Endothelial cell (in vitro differentiated cells): Measurements from ENCODE around the gene CSNK1A1L. TPM values are rescaled to one million over a fixed set of nuclear protein-coding genes. Genes with fewer than 3 reads are reported as not detected.

Experiments used
- DNase-seq: peaks from one replicate; pipeline ENCODE4 v3.0.0; 2021; ENCODE audit warnings: low spot score
- H3K27ac Mint-ChIP-seq: one replicate; pipeline ENCODE4 v1.8.0; 2021; ENCODE audit warnings: mixed read lengths, inconsistent platforms; ENCODE audit not compliant: unreplicated experiment
- H3K27me3 Mint-ChIP-seq: one replicate; pipeline ENCODE4 v1.8.0; 2021; ENCODE audit warnings: mild to moderate bottlenecking, moderate library complexity, mixed read lengths, inconsistent platforms; ENCODE audit not compliant: unreplicated experiment
- H3K36me3 Mint-ChIP-seq: one replicate; pipeline ENCODE4 v1.8.0; 2021; ENCODE audit warnings: mild to moderate bottlenecking, low read depth, mixed read lengths, inconsistent platforms; ENCODE audit not compliant: unreplicated experiment
- H3K4me1 Mint-ChIP-seq: one replicate; pipeline ENCODE4 v1.8.0; 2021; ENCODE audit warnings: mild to moderate bottlenecking, mixed read lengths, inconsistent platforms; ENCODE audit not compliant: unreplicated experiment
- H3K4me3 Mint-ChIP-seq: one replicate; pipeline ENCODE4 v1.8.0; 2021; ENCODE audit warnings: mild to moderate bottlenecking, mixed read lengths, inconsistent platforms; ENCODE audit not compliant: unreplicated experiment
- H3K9me3 Mint-ChIP-seq: one replicate; pipeline ENCODE4 v1.8.0; 2021; ENCODE audit warnings: mixed read lengths, inconsistent platforms; ENCODE audit not compliant: unreplicated experiment
- long read RNA-seq: library from polyadenylated mRNA; unstranded; transcript quantifications from one replicate; pipeline ENCODE4 v2.0.0, GENCODE V29; 2020; ENCODE audit not compliant: unreplicated experiment
- total RNA-seq: library from RNA; stranded (reverse); fragmentation: NEBNext Ultra II Directional; extraction: Animal tissue kit (Norgen Biotek cat#: 25700); gene quantifications from one replicate; pipeline ENCODE4 v1.2.1, GENCODE V29; 2021; ENCODE audit not compliant: unreplicated experiment
- TF ChIP-seq, protein P1 (sequence below): fragments of 200-600 bp; sonication (generic); IDR thresholded peaks from one replicate; pipeline ENCODE4 v1.5.0; 2021; ENCODE audit warnings: antibody characterized with exemption; ENCODE audit not compliant: unreplicated experiment

CSNK1A1L gene
- not detected for total RNA-seq
- long read RNA-seq, result 0 reads

DNA sequence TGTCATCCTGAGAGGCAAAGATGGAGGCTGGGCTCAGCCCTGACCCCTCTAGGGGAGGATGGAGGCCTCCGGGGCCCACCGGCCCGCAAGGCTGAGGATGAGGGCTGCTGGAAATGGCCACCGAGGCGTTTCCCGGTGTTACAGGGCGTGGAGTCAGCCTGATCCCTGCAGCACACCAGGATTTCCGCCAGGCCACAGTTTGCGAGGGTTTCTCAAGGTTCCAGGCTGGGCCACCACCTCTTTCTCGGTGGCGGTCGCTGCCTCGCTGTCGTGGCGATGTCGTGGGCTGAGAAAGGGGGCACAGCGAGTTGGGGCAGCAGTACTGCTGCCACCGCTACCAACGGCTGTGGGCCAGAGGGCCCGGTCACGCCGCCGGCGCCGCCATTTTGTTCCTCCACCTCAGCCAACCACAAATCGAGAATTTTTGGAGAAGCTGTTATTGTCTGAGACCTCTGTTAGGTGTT is at the start of gene CSNK1A1L:
Gene CSNK1A1L, minus strand, starts transcription at position 414 of the 464 bp plus-strand sequence. Its CDS starts 408 bp downstream, at position 6.
- DNase-seq, result no peak
- H3K4me1 Mint-ChIP-seq, result no peaks in the 10 kb centered on the region
- H3K9me3 Mint-ChIP-seq, result no peaks in the 10 kb centered on the region
- no peaks in the 10 kb centered on the region for H3K36me3 Mint-ChIP-seq
- TF ChIP-seq, protein P1, sequence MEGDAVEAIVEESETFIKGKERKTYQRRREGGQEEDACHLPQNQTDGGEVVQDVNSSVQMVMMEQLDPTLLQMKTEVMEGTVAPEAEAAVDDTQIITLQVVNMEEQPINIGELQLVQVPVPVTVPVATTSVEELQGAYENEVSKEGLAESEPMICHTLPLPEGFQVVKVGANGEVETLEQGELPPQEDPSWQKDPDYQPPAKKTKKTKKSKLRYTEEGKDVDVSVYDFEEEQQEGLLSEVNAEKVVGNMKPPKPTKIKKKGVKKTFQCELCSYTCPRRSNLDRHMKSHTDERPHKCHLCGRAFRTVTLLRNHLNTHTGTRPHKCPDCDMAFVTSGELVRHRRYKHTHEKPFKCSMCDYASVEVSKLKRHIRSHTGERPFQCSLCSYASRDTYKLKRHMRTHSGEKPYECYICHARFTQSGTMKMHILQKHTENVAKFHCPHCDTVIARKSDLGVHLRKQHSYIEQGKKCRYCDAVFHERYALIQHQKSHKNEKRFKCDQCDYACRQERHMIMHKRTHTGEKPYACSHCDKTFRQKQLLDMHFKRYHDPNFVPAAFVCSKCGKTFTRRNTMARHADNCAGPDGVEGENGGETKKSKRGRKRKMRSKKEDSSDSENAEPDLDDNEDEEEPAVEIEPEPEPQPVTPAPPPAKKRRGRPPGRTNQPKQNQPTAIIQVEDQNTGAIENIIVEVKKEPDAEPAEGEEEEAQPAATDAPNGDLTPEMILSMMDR, result no peak
- H3K27ac Mint-ChIP-seq, result no peak within 1 kb of the TSS
- no peaks in the 10 kb centered on the region for H3K27me3 Mint-ChIP-seq
- no peak within 1 kb of the TSS for H3K4me3 Mint-ChIP-seq

DNA sequence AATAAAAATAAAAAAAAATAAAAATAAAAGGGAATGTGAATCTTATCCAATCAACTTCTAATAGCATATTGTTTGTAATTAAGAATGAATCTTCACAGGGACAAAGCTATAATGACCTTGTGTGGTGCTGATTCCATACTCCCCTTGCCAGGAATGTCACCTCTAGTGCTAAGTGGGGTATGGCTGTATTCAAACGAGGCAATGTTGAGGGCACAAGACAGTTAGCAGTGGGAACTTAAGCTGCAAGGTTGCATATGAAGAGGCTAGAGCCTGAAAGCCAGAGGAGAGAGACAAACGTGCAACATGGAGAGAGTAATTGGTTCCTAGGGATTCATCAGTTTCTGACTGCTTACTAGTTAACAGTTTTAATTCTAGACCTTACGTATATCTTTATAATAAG is 43.9 kb upstream of the CSNK1A1L start:
- Mint-ChIP-seq H3K27ac (no peak overlapping the region), H3K9me3 (no peaks in the 10 kb centered on the region), H3K27me3 (no peaks in the 10 kb centered on the region), H3K4me3 (no peak overlapping the region), H3K36me3 (no peaks in the 10 kb centered on the region), H3K4me1 (no peaks in the 10 kb centered on the region)
- DNase-seq, result no peak
- TF ChIP-seq, protein P1, result no peak

DNA sequence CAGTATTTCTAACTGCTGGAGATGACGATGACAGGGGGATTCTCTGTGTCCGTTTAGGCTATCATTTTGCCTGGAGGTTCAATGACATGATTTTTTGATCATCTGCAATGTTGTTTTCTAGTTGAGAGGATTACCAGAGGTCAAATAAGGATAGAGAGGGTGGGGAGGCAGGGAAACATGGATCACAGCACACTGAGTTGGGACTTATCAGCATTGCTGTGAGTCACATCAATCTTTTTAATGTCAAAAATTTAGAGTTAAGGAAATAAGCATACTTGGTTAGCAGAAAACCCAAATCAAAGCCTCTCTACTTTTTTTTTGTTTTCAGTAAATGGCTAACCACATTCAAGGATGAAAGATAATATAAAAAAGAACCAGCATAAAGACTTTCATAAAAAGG is 43.0 kb upstream of the CSNK1A1L start:
- no peak for DNase-seq
- Mint-ChIP-seq H3K27ac (no peak overlapping the region), H3K9me3 (no peaks in the 10 kb centered on the region), H3K27me3 (no peaks in the 10 kb centered on the region), H3K4me3 (no peak overlapping the region), H3K36me3 (no peaks in the 10 kb centered on the region), H3K4me1 (no peaks in the 10 kb centered on the region)
- TF ChIP-seq, protein P1, result no peak

- Mint-ChIP-seq H3K27ac (no peak overlapping the region), H3K9me3 (no peaks in the 10 kb centered on the region), H3K4me3 (no peak overlapping the region), H3K27me3 (no peaks in the 10 kb centered on the region), H3K4me1 (no peaks in the 10 kb centered on the region), H3K36me3 (no peaks in the 10 kb centered on the region)
- DNase-seq, result no peak
- TF ChIP-seq, protein P1, result no peak
These were observed 39.2 kb upstream of the CSNK1A1L start for GRCh38 chr13:37144661-37145060.

DNA sequence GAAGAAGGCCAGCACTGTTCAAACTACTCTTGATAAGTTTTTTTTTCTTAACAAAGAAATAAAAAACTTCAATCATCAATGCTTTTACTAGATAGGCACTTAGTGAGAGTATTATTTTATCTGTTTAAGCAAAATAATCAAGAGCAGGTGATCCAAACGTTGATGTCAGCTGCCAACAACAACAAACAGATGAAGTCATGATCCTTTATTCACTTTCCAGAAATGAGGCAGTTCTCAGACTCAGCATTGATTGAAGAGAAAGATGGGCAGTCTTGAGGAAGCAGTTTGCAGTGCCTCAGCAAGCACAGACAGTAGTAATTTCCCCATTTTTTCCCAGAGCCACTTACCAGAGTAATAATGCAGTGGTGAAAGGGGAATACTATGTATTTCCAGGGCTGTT is 38.4 kb upstream of the CSNK1A1L start:
- Mint-ChIP-seq H3K4me3 (no peak overlapping the region), H3K36me3 (no peaks in the 10 kb centered on the region), H3K27ac (no peak overlapping the region), H3K4me1 (no peaks in the 10 kb centered on the region), H3K9me3 (no peaks in the 10 kb centered on the region), H3K27me3 (no peaks in the 10 kb centered on the region)
- TF ChIP-seq, protein P1, result no peak
- DNase-seq, result no peak
